Colonic mucosa (tissue), 4 donors: Measurements from ENCODE around the gene PPP1R14D. TPM values are rescaled to one million over a fixed set of nuclear protein-coding genes. Genes with fewer than 3 reads are reported as not detected.
A peak's percentile ranks its signal among the peaks of the same experiment; 100 is the strongest.

Experiments used
- DNase-seq: peaks from one replicate; pipeline ENCODE4 v3.0.0-alpha.2; 2020
- H3K27ac ChIP-seq: fragments of 200-600 bp; one replicate; pipeline ENCODE4 v1.8.0; 2021
- H3K27me3 ChIP-seq: fragments of 200-600 bp; one replicate; pipeline ENCODE4 v1.8.0; 2021
- H3K36me3 ChIP-seq: fragments of 200-600 bp; one replicate; pipeline ENCODE4 v1.8.0; 2021
- H3K4me1 ChIP-seq: fragments of 200-600 bp; one replicate; pipeline ENCODE4 v1.8.0; 2021; ENCODE audit warnings: mild to moderate bottlenecking
- H3K4me3 ChIP-seq: fragments of 200-600 bp; one replicate; pipeline ENCODE4 v1.8.0; 2021
- H3K9ac ChIP-seq, 2 donors: one replicate each; pipeline ENCODE4 v1.7.0; 2013; ENCODE audit warnings: control low read depth in 2 of 2, low read depth in 2 of 2, low read length in 2 of 2
- H3K9me3 ChIP-seq: fragments of 200-600 bp; one replicate; pipeline ENCODE4 v1.8.0; 2021
- CTCF ChIP-seq: fragments of 200-600 bp; IDR thresholded peaks from one replicate; pipeline ENCODE4 v1.8.0; 2022; ENCODE audit warnings: antibody characterized with exemption, mild to moderate bottlenecking
- intact Hi-C: fragments of 100-400 bp; cut with DNase I; formaldehyde crosslinking; loops from one replicate; pipeline ENCODE4 v1.14.1; 2022
- total RNA-seq, 2 donors: library from RNA; stranded (reverse); fragmentation: NEBNext Ultra II Directional in 1 of 2; extraction: Animal tissue kit (Norgen Biotek cat#: 25700) in 1 of 2; gene quantifications; one replicate each; pipeline ENCODE4 v1.2.1, GENCODE V29; 2021
- donor health status: healthy.
- donor health status: DM: no; HTN: no; CAD: no.
- donor health status: DM: no; HTN: no; CAD: no.

The PPP1R14D gene
- total RNA-seq, 2 donors from 2014 or later: 137 to 166 TPM

DNA sequence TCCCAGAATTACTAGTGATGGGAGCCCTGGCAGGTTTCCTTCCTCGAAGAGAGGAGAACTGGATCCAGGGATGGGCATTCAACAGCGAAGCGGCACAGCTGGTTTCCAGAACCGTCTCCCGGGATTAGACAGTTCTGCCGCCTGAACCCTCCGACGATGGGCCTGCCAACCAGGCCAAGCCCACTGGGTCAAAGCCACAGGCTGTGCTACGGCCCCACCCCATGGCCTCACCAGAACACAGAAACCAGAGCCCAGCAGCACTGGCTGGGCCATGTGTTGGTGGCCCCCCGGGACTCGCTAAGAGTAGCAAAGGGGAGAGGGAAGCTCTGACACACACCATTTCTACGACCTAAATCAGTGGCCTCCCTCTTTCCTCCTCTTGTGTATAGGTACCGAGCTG, 56.5 kb downstream of the PPP1R14D start:
- peaks cover 19% of the 10 kb centered on the region for H3K4me1 ChIP-seq
- TF ChIP-seq CTCF: no peak

DNA sequence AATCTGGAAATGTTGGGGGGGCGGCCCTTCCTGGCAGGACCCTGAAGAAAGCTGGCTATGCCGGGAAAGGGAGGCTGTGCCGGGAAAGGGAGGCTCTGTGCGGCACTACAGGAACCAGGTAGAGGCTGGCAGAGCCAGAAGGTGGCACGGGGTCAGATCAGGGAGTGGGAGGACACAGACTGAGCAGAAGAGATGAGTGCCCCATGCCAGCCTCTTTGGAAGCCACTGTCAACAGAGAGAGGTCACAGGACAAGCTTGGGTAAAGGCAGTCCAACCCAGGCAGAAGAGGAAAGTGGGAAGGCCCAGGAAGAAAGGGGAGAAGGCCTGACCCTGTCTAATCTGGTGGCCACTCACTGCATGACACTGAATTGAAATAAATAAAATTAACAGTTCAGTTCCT, 57.3 kb downstream of the PPP1R14D start:
- H3K4me3 ChIP-seq: no peak overlapping the region
- intact Hi-C loops: no loop called here
- H3K36me3 ChIP-seq: peaks cover 10% of the 10 kb centered on the region
- peaks cover 19% of the 10 kb centered on the region for H3K4me1 ChIP-seq
- DNase-seq: no peak
- no peak for TF ChIP-seq CTCF
- no peaks in the 10 kb centered on the region for H3K27me3 ChIP-seq
- H3K27ac ChIP-seq: no peak overlapping the region
- H3K9ac ChIP-seq: no peak overlapping the region
- no peaks in the 10 kb centered on the region for H3K9me3 ChIP-seq

More for the DNA sequence above, 56.5 kb downstream of the PPP1R14D start:
- Histone ChIP-seq H3K27ac (no peak overlapping the region), H3K9ac (no peak overlapping the region), H3K36me3 (peaks cover 10% of the 10 kb centered on the region), H3K4me3 (no peak overlapping the region), H3K27me3 (no peaks in the 10 kb centered on the region), H3K9me3 (no peaks in the 10 kb centered on the region)
- no peak for DNase-seq
- intact Hi-C loops: no loop called here

GRCh38 chr15:40770147-40770721, 58.3 kb downstream of the PPP1R14D start:
- H3K9ac ChIP-seq: peak overlapping the region in 1 of 2 donors; percentile 66
- DNase-seq: peak; percentile 72
- H3K4me1 ChIP-seq: peaks cover 23% of the 10 kb centered on the region
- peaks cover 8% of the 10 kb centered on the region for H3K36me3 ChIP-seq
- peak overlapping the region; percentile 90 for H3K27ac ChIP-seq
- intact Hi-C loops: no loop called here
- no peaks in the 10 kb centered on the region for H3K9me3 ChIP-seq
- no peak for TF ChIP-seq CTCF
- H3K4me3 ChIP-seq: peak overlapping the region; percentile 15
- no peaks in the 10 kb centered on the region for H3K27me3 ChIP-seq

- Histone ChIP-seq H3K27me3 (no peaks in the 10 kb centered on the region), H3K9me3 (no peaks in the 10 kb centered on the region), H3K4me1 (peaks cover 29% of the 10 kb centered on the region), H3K36me3 (peaks cover under 1% of the 10 kb centered on the region), H3K4me3 (peak within 1 kb of the TSS; percentile 15), H3K9ac (peak within 1 kb of the TSS; percentile 39 to 66), H3K27ac (peak within 1 kb of the TSS; percentile 90)
- TF ChIP-seq CTCF: no peak
- DNase-seq: peak; percentile 76
- intact Hi-C loops: no loop called here
Observed at GRCh38 chr15:40769274-40770146, 59.0 kb downstream of the PPP1R14D start, which contains the start of gene C15orf62. Gene C15orf62 (plus strand): TSS chr15:40769980. CDS start chr15:40770496, 516 bp downstream.

GRCh38 chr15:40768521-40769273, 59.8 kb downstream of the PPP1R14D start:
- H3K4me1 ChIP-seq: peaks cover 29% of the 10 kb centered on the region
- intact Hi-C loops: no loop called here
- H3K36me3 ChIP-seq: no peaks in the 10 kb centered on the region
- no peaks in the 10 kb centered on the region for H3K27me3 ChIP-seq
- TF ChIP-seq CTCF: no peak
- peak overlapping the region; percentile 90 for H3K27ac ChIP-seq
- peak overlapping the region; percentile 39 to 66 for H3K9ac ChIP-seq
- H3K4me3 ChIP-seq: peak overlapping the region; percentile 0
- peak; percentile 78 for DNase-seq
- no peaks in the 10 kb centered on the region for H3K9me3 ChIP-seq
